Fibroblast of gingiva (primary cell): Measurements from ENCODE around the gene FUZ.
A peak's percentile ranks its signal among the peaks of the same experiment; 100 is the strongest.

Source experiments
- DNase-seq: peaks from one replicate; pipeline ENCODE4 v3.0.0-alpha.2; 2011; ENCODE audit warnings: low read depth

FUZ gene

GRCh38 chr19:49776371-49776764 is 36.7 kb downstream of the FUZ start:
- DNase-seq, result no peak

DNA sequence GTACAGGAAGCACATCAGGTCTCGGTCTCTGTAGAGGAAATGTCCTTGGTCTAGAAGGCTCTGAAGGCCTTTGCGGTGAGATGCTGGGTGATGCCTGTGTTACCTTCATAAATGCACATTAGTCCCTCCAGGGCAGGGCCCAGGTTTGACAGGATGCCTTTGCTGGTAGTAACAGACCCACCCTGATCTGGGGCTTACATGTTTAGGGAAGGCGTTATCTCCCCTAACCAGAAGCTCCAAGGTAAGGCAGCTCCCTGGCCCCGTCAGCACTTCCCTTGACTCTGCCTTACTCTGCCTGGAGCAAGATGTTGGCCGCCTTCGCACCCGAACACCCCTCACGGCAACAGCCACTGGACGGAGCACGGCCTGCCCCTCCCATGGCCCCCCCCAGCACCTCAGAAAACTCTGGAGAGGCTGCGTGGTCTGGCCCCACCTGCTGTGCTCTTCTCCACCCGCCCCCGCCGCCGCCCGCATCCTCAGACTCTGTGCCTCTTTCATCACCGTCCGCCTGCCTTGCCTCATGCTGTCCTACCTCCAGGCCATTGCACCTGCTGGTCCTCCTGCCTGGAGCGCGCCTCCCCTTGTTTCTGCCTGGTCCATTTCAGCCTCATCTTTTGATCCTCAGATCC is 37.2 kb downstream of the FUZ start:
- no peak for DNase-seq

- DNase-seq, result no peak
Measured at GRCh38 chr19:49774969-49775368, 38.1 kb downstream of the FUZ start.

DNA sequence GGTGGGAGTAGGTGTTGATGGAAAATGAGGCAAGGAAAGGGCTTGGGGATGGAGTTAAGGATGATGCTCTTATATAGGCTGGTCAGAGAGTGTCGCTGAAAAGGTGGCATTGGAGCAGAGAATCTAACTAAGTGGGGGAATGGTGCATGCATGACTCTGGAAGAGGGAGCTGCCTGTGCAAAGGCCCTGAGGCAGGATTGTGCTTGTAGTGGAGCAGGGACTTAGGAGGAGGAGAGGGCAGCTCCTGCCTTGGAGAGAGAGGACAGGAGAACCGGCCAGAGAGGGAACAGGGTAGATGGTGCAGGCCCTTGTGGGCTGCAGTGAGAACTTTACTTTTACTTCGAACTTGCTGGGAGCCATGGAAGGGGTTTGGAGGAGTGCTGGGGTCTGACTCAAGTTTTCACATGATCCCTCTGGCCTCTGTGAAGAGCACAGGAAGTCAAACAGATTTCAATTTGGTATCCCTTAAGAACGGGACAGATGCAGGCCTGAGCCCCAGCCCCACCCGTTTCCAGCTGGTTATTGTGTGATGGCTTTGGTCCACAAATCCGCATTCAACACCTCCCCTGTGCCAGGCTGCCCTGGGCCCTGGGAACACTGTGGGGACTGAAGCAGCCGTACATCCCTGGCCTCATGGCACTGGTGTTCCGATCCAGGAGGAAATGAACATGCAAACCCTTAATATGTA is 39.3 kb downstream of the FUZ start:
- no peak for DNase-seq

GRCh38 chr19:49772850-49773432 is 40.2 kb downstream of the FUZ start:
- no peak for DNase-seq

DNA sequence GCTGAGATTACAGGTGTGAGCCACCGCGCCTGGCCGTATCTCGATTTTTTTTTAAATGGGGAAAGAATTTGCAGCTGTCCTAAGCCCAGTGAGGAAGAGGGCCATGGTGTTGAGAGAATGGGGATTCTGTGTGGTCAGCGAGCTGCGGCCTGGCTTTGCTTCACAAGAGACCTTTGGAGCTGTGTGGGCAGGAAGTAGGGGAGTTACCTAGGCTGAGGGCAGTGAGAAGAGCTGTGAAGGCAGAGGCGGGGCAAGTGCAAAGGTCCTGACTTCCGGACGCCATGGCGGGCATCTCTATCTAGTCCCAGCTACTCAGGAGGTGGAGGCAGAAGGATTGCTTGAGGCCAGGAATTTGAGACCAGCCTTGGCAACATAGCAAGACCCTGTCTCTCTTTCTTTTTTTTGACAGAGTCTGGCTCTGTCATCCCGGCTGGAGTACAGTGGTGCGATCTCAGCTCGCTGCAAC is 41.4 kb downstream of the FUZ start:
- DNase-seq, result no peak

DNA sequence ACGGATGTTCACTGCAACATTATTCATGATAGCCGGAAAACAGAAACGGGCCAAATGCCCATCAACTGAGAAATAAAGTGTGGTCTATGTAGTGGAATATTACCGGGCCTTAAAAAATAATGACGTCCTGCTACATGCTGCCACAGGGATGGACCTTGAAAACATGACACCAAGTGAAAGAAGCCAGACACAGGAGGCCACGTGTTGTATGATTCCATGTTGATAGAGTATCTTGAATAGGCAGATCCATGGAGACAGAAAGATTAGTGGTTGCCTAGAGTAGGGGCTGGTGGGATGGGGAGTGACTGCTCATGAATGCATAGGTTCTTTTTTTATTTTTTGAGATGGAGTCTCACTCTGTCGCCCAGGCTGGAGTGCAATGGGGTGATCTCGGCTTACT is 42.6 kb downstream of the FUZ start:
- DNase-seq, result no peak

- no peak for DNase-seq
Measured at GRCh38 chr19:49767967-49768581, 45.0 kb downstream of the FUZ start.

- DNase-seq, result no peak
Measured at GRCh38 chr19:49767381-49767780, 45.7 kb downstream of the FUZ start.

- DNase-seq, result no peak
Measured at GRCh38 chr19:49766930-49767299, 46.2 kb downstream of the FUZ start, which contains the start of gene AP2A1. TSS of gene AP2A1 (plus strand) at chr19:49767001. CDS start at chr19:49767134, 133 bp downstream.

DNA sequence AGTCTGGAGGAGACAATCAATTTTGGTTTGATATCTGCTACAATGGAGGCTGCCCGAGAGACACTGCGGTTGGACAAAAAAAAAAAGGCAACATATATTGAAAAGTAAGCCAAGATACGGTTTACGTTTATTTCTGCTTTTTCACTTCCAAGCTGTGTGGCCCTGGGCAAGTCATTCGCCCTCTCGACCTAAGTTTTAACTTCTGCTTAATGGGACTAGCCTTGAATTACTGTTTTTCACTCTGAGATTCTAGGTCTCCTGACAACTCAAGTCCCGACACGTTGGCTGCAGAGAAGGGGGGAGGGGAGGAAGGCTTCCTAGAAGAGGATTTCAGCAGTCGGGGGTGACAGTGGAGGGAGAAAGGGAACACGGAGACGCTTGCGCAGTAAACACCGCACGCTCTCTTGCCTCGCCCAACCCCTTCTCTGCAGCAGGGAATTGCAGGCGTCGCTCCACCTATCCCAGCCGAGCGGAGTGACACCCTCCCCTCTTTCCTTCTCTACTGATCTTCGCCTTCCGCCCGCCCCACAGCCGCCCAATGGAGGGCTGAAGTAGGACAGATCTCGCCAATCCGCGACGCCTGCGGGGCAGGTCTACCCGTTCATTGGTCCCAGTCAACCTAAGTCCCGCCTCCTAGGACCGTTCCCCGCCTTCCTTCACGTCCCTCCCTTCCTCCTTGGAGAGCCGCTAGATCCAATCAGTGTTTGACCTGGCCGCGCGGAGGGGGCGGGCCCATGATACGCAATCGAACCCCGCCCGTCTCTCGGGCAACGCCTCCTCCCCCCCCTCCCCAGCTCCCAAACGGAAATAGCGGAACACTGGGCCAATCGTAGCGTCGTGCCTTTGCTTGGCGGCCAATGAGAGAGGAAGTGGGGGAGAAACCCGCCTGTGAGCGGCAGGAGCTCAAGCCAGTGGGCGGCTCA is 46.8 kb downstream of the FUZ start:
- peak; percentile 100 for DNase-seq

- DNase-seq, result no peak
Measured at GRCh38 chr19:49764341-49764740, 48.8 kb downstream of the FUZ start.

DNA sequence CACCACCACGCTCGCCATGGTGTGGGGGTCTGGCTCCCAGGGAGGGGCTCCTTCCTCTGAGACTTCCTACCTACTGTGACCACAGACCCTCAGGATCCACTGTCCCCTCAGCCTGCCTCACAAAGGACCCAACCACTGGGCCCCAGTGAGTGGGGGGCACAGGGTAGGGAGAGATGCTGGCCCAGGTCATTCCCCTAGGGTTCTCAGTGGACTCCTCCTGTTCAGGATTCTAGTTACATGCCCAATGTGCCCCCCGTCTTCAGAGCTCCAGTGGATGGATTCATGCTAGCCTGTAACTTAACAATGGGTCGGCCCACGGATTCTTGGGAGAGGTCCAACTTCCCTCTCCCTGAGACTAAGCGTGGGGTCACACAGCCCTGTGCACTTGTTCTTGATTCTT is 49.9 kb downstream of the FUZ start, which contains the start of gene TSKS:
Gene TSKS (minus strand): TSS at position 77 of the 400 bp plus-strand sequence. CDS start 59 bp downstream, at position 18.
- DNase-seq, result no peak

DNA sequence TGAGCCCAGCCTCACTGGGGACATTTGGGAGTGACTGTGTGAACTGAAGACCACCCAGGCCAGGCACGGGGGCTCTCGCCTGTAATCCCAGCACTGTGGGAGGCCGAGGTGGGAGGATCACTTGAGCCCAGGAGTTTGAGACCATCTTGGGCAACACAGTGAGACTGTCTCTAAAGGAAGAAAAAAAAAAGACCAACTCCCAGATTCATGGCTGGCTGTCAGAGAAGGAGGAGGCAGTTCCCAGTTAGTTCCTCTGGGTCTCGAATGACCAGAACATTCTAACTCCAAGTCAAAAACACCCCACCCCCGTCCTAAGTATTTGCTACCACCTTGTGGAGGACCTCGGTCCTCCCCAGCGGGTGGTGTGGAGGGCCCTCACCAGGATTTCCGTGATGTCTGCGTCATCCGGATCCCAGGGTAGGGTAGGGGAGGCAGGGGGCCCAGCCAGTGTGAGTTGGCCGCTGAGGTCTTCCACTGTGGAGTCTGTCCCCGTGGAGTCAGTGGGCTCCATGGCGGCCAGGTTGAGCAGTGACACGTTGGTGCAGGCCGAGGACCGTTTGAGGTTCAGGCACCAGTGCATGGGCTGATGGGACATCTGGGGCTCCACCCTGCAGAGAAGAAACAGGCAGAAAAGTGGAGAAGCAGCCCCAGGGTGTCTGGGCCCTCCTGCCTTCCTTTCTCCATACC is 51.3 kb downstream of the FUZ start:
- DNase-seq, result peak; percentile 58

DNA sequence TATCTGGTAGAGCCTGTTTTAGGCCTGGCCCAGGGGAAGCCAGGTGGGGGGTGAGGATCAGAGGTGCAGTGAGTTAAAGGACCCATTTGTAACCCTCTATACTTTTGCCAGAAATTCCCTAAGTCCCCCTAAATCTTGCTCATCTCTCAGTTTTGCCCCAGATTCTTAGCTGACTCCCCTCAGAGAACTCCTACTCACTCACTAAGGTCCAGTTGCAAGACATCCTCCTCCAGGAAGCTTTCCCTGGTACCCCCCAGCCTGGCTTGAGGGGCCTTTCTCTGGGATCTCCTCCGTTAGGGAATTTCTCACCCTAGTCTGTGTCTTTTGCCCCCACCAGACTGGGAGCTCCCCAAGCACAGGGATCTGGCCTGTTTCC is 51.9 kb downstream of the FUZ start:
- no peak for DNase-seq

DNA sequence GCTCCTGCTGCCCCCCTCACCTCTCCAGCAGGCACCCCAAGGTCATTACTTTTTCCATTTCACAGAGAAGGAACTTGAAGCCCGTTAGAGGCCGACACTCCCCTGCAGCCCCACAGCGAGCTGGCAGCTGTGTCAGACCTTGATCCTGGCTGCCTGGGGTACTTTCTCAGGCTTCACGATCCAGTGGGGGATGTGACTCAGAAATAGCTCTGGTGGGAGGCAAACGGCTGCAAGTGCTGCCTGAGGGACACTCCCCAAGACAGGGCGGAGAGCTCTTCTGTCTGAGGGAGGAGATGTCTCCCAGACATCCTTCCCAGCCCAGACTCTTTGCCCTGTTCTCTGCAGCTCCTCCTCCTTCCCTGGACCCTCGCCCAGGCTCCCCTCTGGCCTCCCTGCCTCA is 54.8 kb downstream of the FUZ start:
- no peak for DNase-seq
